KOPT-K1 (cell line): ENCODE results near the gene CDKN2D.
A peak's percentile ranks its signal among the peaks of the same experiment; 100 is the strongest.

ENCODE experiments used
- H3K27ac ChIP-seq: fragments of 200-600 bp; sonication (generic); 2 replicates; pipeline ENCODE4 v1.5.1; 2016; ENCODE audit warnings: antibody characterized with exemption, mild to moderate bottlenecking, low read depth, low read length; ENCODE audit not compliant: poor library complexity, severe bottlenecking
- H3K36me3 ChIP-seq: fragments of 200-600 bp; sonication (generic); 2 replicates; pipeline ENCODE4 v1.5.1; 2017; ENCODE audit warnings: antibody characterized with exemption, mild to moderate bottlenecking, low read length, moderate library complexity; ENCODE audit not compliant: insufficient read depth
- H3K9me3 ChIP-seq: fragments of 200-600 bp; sonication (generic); 2 replicates; pipeline ENCODE4 v1.5.1; 2017; ENCODE audit warnings: antibody characterized with exemption, low read length, mild to moderate bottlenecking; ENCODE audit not compliant: insufficient read depth, poor library complexity, severe bottlenecking

Gene CDKN2D

GRCh38 chr19:10568826-10569651 lies at the start of gene CDKN2D:
CDKN2D (minus strand) TSS chr19:10568979; CDS start chr19:10568653, 326 bp downstream.
- Histone ChIP-seq H3K36me3 (peaks cover 15% of the 10 kb centered on the region; the same call in 1 of the 2 replicates), H3K9me3 (no peaks in the 10 kb centered on the region), H3K27ac (peak within 1 kb of the TSS; percentile 97)

- H3K27ac ChIP-seq: no peak overlapping the region
- H3K36me3 ChIP-seq: no peaks in the 10 kb centered on the region
- no peaks in the 10 kb centered on the region for H3K9me3 ChIP-seq
Observed at GRCh38 chr19:10617409-10618121, 48.8 kb upstream of the CDKN2D start.

DNA sequence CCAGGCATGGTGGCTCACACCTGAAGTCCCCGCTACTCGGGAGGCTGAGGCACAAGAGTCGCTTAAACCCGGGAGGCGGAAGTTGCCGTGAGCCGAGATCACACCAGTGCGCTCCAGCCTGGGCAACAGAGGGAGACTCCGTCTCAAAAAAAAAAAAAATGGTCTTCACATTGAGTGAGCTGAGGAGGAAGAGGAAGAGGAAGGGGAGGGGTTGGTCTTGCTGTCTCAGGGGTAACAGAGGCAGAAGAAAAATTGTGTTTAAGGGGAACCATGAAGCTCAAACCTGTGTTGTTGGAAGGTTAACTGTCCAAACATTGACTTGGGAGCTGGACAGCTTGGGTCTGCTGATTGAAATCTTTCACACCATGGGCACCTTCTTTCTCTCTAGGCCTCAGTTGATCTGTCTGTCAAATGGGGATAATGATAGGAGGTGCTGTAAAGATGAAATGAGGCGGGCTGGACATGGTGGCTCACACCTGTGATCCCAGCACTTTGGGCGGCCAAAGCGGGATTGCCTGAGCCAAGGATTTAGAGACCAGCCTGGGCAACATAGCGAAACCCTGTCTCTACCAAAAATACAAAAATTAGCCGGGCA lies 46.7 kb upstream of the CDKN2D start:
- Histone ChIP-seq H3K27ac (peak overlapping the region; percentile 7), H3K36me3 (no peaks in the 10 kb centered on the region), H3K9me3 (no peaks in the 10 kb centered on the region)

DNA sequence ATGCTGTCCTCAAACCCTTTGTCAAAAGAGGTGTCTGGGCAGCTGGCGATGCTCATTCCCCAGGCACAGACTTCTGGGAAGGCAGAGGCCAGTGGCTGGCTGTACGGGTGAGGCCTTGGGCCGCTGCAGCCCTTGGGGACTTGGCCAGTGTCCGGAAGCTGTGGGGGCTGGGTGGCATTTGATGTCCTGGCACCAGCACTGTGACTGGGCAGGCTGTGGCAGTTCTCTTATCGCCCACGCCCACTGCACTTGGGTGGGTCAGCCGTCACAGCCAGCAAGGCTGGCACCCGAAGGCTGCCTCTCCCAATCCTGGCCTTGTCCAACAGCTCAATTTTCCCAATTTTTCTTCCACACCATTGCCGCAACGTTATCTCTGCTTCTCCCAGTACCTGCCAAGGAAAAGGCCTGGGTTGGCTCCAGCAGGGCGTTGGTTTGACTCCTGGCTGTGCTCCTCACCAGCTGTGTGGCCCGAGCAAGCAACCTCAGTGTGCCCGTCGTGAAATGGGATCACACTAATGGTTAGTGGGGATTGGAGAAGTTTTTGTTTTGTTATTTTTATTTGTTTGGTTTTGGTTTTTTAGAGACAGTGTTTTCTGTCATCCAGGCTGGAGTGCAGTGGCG lies 43.8 kb upstream of the CDKN2D start:
- H3K9me3 ChIP-seq: no peaks in the 10 kb centered on the region
- no peaks in the 10 kb centered on the region for H3K36me3 ChIP-seq
- H3K27ac ChIP-seq: no peak overlapping the region

GRCh38 chr19:10611907-10612306 lies 43.1 kb upstream of the CDKN2D start:
- H3K36me3 ChIP-seq: no peaks in the 10 kb centered on the region

GRCh38 chr19:10604460-10604980 lies 35.7 kb upstream of the CDKN2D start:
- H3K9me3 ChIP-seq: no peaks in the 10 kb centered on the region
- H3K36me3 ChIP-seq: no peaks in the 10 kb centered on the region
- H3K27ac ChIP-seq: peak overlapping the region; percentile 91

More at GRCh38 chr19:10611907-10612306, 43.1 kb upstream of the CDKN2D start:
- Histone ChIP-seq H3K9me3 (no peaks in the 10 kb centered on the region), H3K27ac (no peak overlapping the region)

- Histone ChIP-seq H3K9me3 (no peaks in the 10 kb centered on the region), H3K36me3 (no peaks in the 10 kb centered on the region), H3K27ac (peak overlapping the region; percentile 91)
Observed at GRCh38 chr19:10603873-10604459, 35.2 kb upstream of the CDKN2D start.

DNA sequence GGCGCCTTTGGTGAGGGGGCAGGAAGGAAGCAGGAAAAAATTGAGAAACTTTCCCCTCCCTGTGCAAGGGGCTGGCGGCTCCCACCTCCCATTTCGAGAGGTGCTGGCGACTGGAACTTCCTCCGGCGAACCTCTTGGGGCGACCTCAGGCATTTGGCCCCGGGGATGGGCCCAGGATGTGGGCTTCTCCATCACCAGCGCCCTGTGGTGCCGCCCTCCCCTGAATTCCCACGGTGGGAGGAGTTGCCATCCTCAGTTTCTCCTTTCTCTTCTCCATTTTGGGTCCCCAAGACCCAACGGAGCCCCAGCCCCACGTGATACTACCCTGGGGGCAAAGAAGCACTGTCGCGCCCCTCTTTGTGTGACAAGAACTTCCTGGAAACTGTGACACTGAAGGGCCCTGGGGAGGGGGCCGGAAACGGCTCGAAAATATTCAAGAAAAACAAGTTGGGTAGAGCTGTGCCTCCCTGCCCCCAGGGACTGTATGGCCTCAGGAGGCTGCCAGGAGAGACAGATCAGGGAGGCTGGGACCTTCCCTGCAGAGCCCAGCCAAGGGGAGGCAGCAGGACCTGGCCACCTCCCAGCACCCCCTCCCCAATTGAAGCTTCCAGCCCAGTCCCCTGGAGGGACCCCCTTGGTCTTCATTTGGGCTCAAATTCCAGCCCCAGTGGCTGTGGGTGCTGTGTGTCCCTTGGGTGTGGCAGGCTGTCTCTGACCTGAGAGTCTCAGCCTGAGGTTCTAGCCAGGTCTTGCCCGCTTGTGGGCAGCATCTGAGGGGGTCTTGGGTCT lies 34.5 kb upstream of the CDKN2D start:
- peak overlapping the region; percentile 91 for H3K27ac ChIP-seq
- no peaks in the 10 kb centered on the region for H3K9me3 ChIP-seq
- H3K36me3 ChIP-seq: no peaks in the 10 kb centered on the region

DNA sequence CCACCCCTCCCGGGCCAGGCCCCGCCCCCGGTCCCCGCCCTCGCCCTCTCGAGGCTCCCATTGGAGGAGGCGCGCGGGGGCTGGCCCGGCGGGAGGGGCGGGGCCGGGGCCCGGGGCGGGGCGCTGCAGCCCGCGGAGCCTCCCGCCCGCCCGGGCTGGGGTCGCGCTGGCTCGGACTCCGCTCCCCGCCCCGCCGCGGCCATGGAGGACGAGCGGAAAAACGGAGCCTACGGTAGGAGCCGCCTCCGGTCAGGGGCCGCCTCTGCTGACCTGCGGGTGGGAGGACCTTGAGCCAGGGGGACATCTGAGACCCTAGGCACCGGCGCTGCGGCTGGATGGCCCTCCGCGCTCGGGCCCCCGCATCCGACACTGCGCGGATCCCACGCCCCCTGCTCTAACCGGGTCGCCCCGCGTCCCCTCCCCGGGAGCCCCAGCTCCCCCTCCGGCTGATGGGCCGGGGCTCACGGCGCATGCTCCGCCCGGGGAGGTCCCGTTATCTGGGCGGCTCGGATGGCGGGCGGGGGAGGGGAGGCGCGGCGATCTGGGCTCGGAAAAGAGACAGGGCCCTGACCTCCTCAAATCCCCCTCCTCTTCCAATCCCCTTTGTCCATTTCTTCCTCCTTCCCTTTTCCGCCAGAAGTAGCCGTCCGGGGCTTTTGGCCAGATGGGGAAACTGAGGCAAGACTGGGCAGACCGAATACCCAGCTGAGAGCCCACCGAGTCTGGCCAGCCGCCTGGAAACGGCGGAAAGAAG lies 33.7 kb upstream of the CDKN2D start:
- Histone ChIP-seq H3K27ac (peak overlapping the region; percentile 91), H3K36me3 (no peaks in the 10 kb centered on the region), H3K9me3 (no peaks in the 10 kb centered on the region)

DNA sequence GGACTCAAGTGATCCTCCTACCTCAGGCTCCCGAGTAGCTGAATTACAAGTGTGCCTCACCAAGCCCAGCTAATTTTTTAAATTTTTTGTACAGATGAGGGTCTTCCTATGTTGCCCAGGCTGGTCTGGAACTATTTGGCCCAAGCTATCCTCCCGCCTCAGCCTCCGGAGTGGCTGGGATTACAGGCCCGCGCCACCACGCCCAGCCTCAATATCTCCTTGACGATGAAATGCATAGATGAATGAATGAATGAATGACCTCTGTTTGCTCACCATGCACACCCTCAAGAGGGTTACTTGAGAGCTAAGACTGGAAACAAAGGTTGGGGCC lies 33.2 kb upstream of the CDKN2D start:
- H3K27ac ChIP-seq: no peak overlapping the region
- no peaks in the 10 kb centered on the region for H3K36me3 ChIP-seq
- H3K9me3 ChIP-seq: no peaks in the 10 kb centered on the region

- H3K27ac ChIP-seq: no peak overlapping the region
- H3K36me3 ChIP-seq: no peaks in the 10 kb centered on the region
- H3K9me3 ChIP-seq: no peaks in the 10 kb centered on the region
Observed at GRCh38 chr19:10600149-10600548, 31.4 kb upstream of the CDKN2D start.

- Histone ChIP-seq H3K9me3 (no peaks in the 10 kb centered on the region), H3K36me3 (no peaks in the 10 kb centered on the region), H3K27ac (no peak overlapping the region)
Observed at GRCh38 chr19:10593820-10594637, 25.2 kb upstream of the CDKN2D start.

DNA sequence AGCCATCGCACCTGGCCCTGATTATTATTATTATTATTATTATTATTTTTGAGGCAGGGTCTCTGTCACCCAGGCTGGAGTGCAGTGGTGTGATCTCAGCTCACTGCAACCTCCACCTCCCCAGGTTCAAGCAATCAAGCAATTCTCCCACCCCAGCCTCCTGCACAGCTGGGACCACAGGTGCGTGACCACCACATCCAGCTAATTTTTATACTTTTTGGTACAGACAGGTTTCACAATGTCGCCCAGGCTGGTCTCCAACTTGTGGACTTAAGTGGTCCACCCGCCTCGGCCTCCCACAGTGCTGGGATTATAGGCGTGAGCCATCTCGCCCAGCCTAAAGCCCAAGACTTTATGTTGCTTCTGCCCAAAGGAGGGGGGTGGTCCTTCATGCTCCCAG lies 24.4 kb upstream of the CDKN2D start:
- H3K27ac ChIP-seq: no peak overlapping the region
- no peaks in the 10 kb centered on the region for H3K36me3 ChIP-seq
- no peaks in the 10 kb centered on the region for H3K9me3 ChIP-seq
